HepG2 (cell line): ENCODE results near the gene CHST11. TPM values are rescaled to one million over a fixed set of nuclear protein-coding genes. Genes with fewer than 3 reads are reported as not detected.

Experiments used
- ATAC-seq: fragments of 200-7000 bp; cut with Tn5 transposase; 3 replicates; pipeline ENCODE4 v1.9.1; 2020; ENCODE audit warnings: mild to moderate bottlenecking, moderate library complexity
- BruUV-seq: library from RNA; stranded (reverse); fragments of 400-500 nt; replicated peaks from 2 replicates; lab custom pipeline; 2021; lab: Mats Ljungman, UMichigan
- CTCF ChIA-PET: fragments of 300-600 bp; formaldehyde crosslinking; extraction: SDS; loops from one replicate; lab custom pipeline; 2021; ENCODE audit warnings: low total read pairs, inconsistent platforms, low intra/inter-chr PET ratio; lab: Yijun Ruan, JAX
- POLR2A ChIA-PET: fragments of 350-600 bp; sonication (Branson Sonifier 250); formaldehyde crosslinking; loops from one replicate; lab custom pipeline; 2020; ENCODE audit warnings: antibody characterized with exemption, inconsistent platforms; lab: Yijun Ruan, JAX
- DNase-seq: peaks from one replicate; pipeline ENCODE4 v3.0.0-alpha.2; 2015; ENCODE audit warnings: low spot score
- FAIRE-seq: peaks from 3 replicates; lab custom pipeline; 2011; peaks lifted over from hg19 to GRCh38; lab: Jason Lieb, UNC
- H2AFZ ChIP-seq: one replicate; pipeline ENCODE4 v1.6.1; 2011; ENCODE audit warnings: low read length, inconsistent platforms
- H3K27ac ChIP-seq: fragments of 300-600 bp; 3 replicates; pipeline ENCODE4 v1.8.0; 2011; ENCODE audit warnings: mixed run types, mild to moderate bottlenecking, mixed read lengths, low read length, inconsistent platforms; ENCODE audit not compliant: insufficient read depth; ENCODE audit errors: extremely low read length
- H3K27me3 ChIP-seq, 2 experiments: fragments of 200-600 bp in 1 of 2; 2 replicates in 1 of 2; 3 replicates in 1 of 2; pipeline versions ENCODE4 v1.6.0 to v1.8.0; 2011; ENCODE audit warnings: low read length in 2 of 2, mild to moderate bottlenecking in 2 of 2, moderate library complexity in 2 of 2, inconsistent platforms in 1 of 2; ENCODE audit not compliant: insufficient read depth in 2 of 2, control insufficient read depth in 1 of 2
- H3K36me3 ChIP-seq, 2 experiments: fragments of 200-600 bp in 1 of 2; replicated peaks in 1 of 2; 2 replicates in 1 of 2; 3 replicates in 1 of 2; pipeline versions ENCODE4 v1.5.1 to v1.8.0; 2011; ENCODE audit warnings: low read length in 2 of 2, inconsistent platforms in 1 of 2; ENCODE audit not compliant: insufficient read depth in 2 of 2, control insufficient read depth in 1 of 2
- H3K4me1 ChIP-seq: 2 replicates; pipeline ENCODE4 v1.5.1; 2012; ENCODE audit warnings: low read length, inconsistent platforms; ENCODE audit not compliant: insufficient read depth
- H3K4me2 ChIP-seq: 2 replicates; pipeline ENCODE4 v1.6.0; 2011; ENCODE audit warnings: low read depth, low read length, inconsistent platforms
- H3K4me3 ChIP-seq, 3 experiments: fragments of 200-600 bp in 1 of 3; sonication (generic), shearing (Covaris generic) in 1 of 3; replicated peaks in 1 of 3; 2 replicates each; pipeline ENCODE4 v1.5.1; 2011 to 2016; ENCODE audit warnings: low read length in 3 of 3, inconsistent platforms in 2 of 3, low read depth in 2 of 3, mild to moderate bottlenecking in 2 of 3, control low read depth in 1 of 3, mixed read lengths in 1 of 3; ENCODE audit not compliant: insufficient read depth in 1 of 3
- H3K79me2 ChIP-seq: one replicate; pipeline ENCODE4 v1.6.1; 2011; ENCODE audit warnings: low read length, inconsistent platforms; ENCODE audit not compliant: insufficient read depth
- H3K9ac ChIP-seq: 2 replicates; pipeline ENCODE4 v1.6.0; 2011; ENCODE audit warnings: mild to moderate bottlenecking, low read depth, low read length, inconsistent platforms; ENCODE audit not compliant: insufficient read depth
- H3K9me3 ChIP-seq: 2 replicates; pipeline ENCODE4 v1.5.1; 2012; ENCODE audit warnings: mild to moderate bottlenecking, low read length
- H4K20me1 ChIP-seq: 2 replicates; pipeline ENCODE4 v1.6.0; 2011; ENCODE audit warnings: inconsistent platforms, mild to moderate bottlenecking, low read length, moderate library complexity; ENCODE audit not compliant: insufficient read depth
- ARID5B ChIP-seq: IDR thresholded peaks from 2 replicates; pipeline ENCODE4 v1.4.0; 2020; ENCODE audit warnings: mild to moderate bottlenecking, missing genetic modification reagents
- BCLAF1 ChIP-seq: fragments of 450-650 bp; IDR thresholded peaks from 2 replicates; pipeline ENCODE4 v1.6.1; 2017; ENCODE audit warnings: mild to moderate bottlenecking
- HNRNPUL1 ChIP-seq: fragments of 200-400 bp; formaldehyde crosslinking; IDR thresholded peaks from 2 replicates; pipeline ENCODE4 v1.6.1; 2017; ENCODE audit warnings: low read depth, mild to moderate bottlenecking, low read length, moderate library complexity
- KLF16 ChIP-seq, 2 experiments: sonication (generic) in 1 of 2; formaldehyde crosslinking in 1 of 2; IDR thresholded peaks; 2 replicates each; pipeline versions ENCODE4 v1.6.1 to v1.8.0; 2016 to 2023; ENCODE audit warnings: missing genetic modification reagents in 2 of 2, missing compliant biosample characterization in 1 of 2
- MED13 ChIP-seq: sonication (generic); formaldehyde crosslinking; IDR thresholded peaks from 2 replicates; pipeline ENCODE4 v1.5.0; 2020; ENCODE audit warnings: missing genetic modification reagents
- RFX5 ChIP-seq: IDR thresholded peaks from 2 replicates; pipeline ENCODE4 v1.6.1; 2011; ENCODE audit warnings: low read depth, low read length, improper control_type of control experiment
- RFXAP ChIP-seq: sonication (generic); formaldehyde crosslinking; IDR thresholded peaks from 2 replicates; pipeline ENCODE4 v1.4.0; 2020; ENCODE audit warnings: missing genetic modification reagents, borderline replicate concordance
- SMAD3 ChIP-seq: sonication (generic); formaldehyde crosslinking; IDR thresholded peaks from 2 replicates; pipeline ENCODE4 v1.4.0; 2020; ENCODE audit warnings: missing genetic modification reagents
- SRSF1 ChIP-seq: fragments of 200-400 bp; formaldehyde crosslinking; optimal IDR thresholded peaks from 2 replicates; pipeline ENCODE3; 2017; ENCODE audit warnings: mild to moderate bottlenecking, low read depth, low read length, moderate library complexity
- THRA ChIP-seq: sonication (generic); formaldehyde crosslinking; IDR thresholded peaks from 2 replicates; pipeline ENCODE4 v1.4.0; 2020; ENCODE audit warnings: missing genetic modification reagents, borderline replicate concordance
- ZBTB49 ChIP-seq: sonication (generic); formaldehyde crosslinking; IDR thresholded peaks from 2 replicates; pipeline ENCODE4 v1.4.0; 2020; ENCODE audit warnings: missing genetic modification reagents, borderline replicate concordance
- ZFP36 ChIP-seq: fragments of 150-350 bp; IDR thresholded peaks from 2 replicates; pipeline ENCODE4 v1.6.1; 2018; ENCODE audit warnings: borderline replicate concordance, low read length, low read depth; ENCODE audit not compliant: partially characterized antibody
- ZFP37 ChIP-seq: sonication (generic); formaldehyde crosslinking; IDR thresholded peaks from 2 replicates; pipeline ENCODE4 v1.4.0; 2020; ENCODE audit warnings: missing genetic modification reagents, borderline replicate concordance
- ZNF17 ChIP-seq: sonication (generic); formaldehyde crosslinking; IDR thresholded peaks from 2 replicates; pipeline ENCODE4 v1.5.0; 2020; ENCODE audit warnings: mild to moderate bottlenecking, missing genetic modification reagents
- WGBS: methylation state at CpG from one replicate; pipeline ENCODE4 v1.1.6; 2017; ENCODE audit warnings: low lambda C conversion rate; 5-methylcytosine and 5-hydroxymethylcytosine counted together
- in situ Hi-C: cut with HindIII; loops from 2 replicates; pipeline ENCODE4 v1.10.0; 2017; ENCODE audit warnings: low pct_unique_long_range_greater_than_20kb; ENCODE audit not compliant: extremely low pct_ligation_motif_present
- intact Hi-C: fragments of 100-400 bp; cut with micrococcal nuclease; formaldehyde crosslinking; loops from one replicate; pipeline ENCODE4 v1.10.0; 2022; ENCODE audit not compliant: unreplicated experiment
- polyA plus RNA-seq, 8 experiments: library from polyadenylated mRNA; depleted of rRNA in 3 of 8; stranded (reverse) in 7 of 8; unstranded in 1 of 8; fragments of >200 nt; fragmentation: Illumina TruSeq in 4 of 8; extraction: Trizol in 4 of 8; gene quantifications; 2 replicates each; pipeline versions ENCODE4 v1.2.1 to v1.2.3, GENCODE V29; 2011 to 2016; ENCODE audit warnings: low read depth in 4 of 8, missing spikeins in 1 of 8, mixed read lengths in 1 of 8; ENCODE audit not compliant: insufficient read depth in 1 of 8
- total RNA-seq, 5 experiments: library from RNA; depleted of rRNA; stranded (reverse); fragments of >200 nt; fragmentation: Illumina TruSeq; extraction: Trizol; gene quantifications; 2 replicates each; pipeline ENCODE4 v1.2.3, GENCODE V29; 2016; ENCODE audit warnings: low read depth in 1 of 5

CHST11 gene
- total and polyA plus RNA-seq, 2 of the 13 experiments (the other 11 are each of a cell fraction or from before 2014, with no cell fraction given), result 0.15 TPM; not detected in 1

- TF ChIP-seq ZNF17 (CRISPR knock-in tag) (no peak), HNRNPUL1 (no peak), RFXAP (no peak), ARID5B (CRISPR knock-in tag) (no peak), SRSF1 (no peak), KLF16 (CRISPR knock-in tag; IDR thresholded peaks at IDR 0.05) (no peak), ZFP36 (no peak), ZFP37 (CRISPR knock-in tag) (no peak), MED13 (no peak), BCLAF1 (no peak), SMAD3 (no peak), RFX5 (no peak), ZBTB49 (CRISPR knock-in tag) (no peak), THRA (CRISPR knock-in tag) (no peak)
- TF ChIP-seq, all 625 proteins: peak for 0
- Histone ChIP-seq H4K20me1 (no peaks in the 10 kb centered on the region), H3K27me3 (peaks cover 2 to 25% of the 10 kb centered on the region in 2 experiments; a peak in 3 of 5 replicates), H3K9me3 (no peaks in the 10 kb centered on the region), H3K4me2 (no peak overlapping the region), H3K4me3 (no peak overlapping the region), H2AFZ (no peak overlapping the region), H3K79me2 (no peaks in the 10 kb centered on the region), H3K36me3 (no peaks in the 10 kb centered on the region), H3K27ac (no peak overlapping the region), H3K9ac (no peak overlapping the region), H3K4me1 (no peaks in the 10 kb centered on the region)
- CTCF ChIA-PET, result no interaction called here
- POLR2A ChIA-PET, result no interaction called here
- intact Hi-C loops (no loop called here), in situ Hi-C loops (no loop called here)
- ATAC-seq (no peak), FAIRE-seq (no peak), DNase-seq (no peak)
- 13% methylated on average over 1 of the region's 20 CpGs for WGBS
- BruUV-seq, result no TSS peak
These were observed 300.2 kb downstream of the CHST11 start for GRCh38 chr12:104756901-104757300.
